BLaER1 (cell line): ENCODE results near the gene KRT27.

ENCODE experiments used
- H3K27ac ChIP-seq: shearing (Covaris generic); formaldehyde crosslinking; 2 replicates; pipeline ENCODE4 v1.8.1; 2022
- H3K27me3 ChIP-seq: shearing (Covaris generic); formaldehyde crosslinking; 2 replicates; pipeline ENCODE4 v1.8.1; 2022
- H3K36me3 ChIP-seq: shearing (Covaris generic); formaldehyde crosslinking; 2 replicates; pipeline ENCODE4 v1.8.1; 2022
- H3K4me1 ChIP-seq: shearing (Covaris generic); formaldehyde crosslinking; 2 replicates; pipeline ENCODE4 v1.8.1; 2022
- H3K4me2 ChIP-seq: shearing (Covaris generic); formaldehyde crosslinking; 2 replicates; pipeline ENCODE4 v1.8.1; 2022
- H3K4me3 ChIP-seq: shearing (Covaris generic); formaldehyde crosslinking; 2 replicates; pipeline ENCODE4 v1.8.1; 2022
- H3K9ac ChIP-seq: shearing (Covaris generic); formaldehyde crosslinking; 2 replicates; pipeline ENCODE4 v1.8.1; 2022
- H3K9me3 ChIP-seq: shearing (Covaris generic); formaldehyde crosslinking; 2 replicates; pipeline ENCODE4 v1.8.1; 2022
- H4K20me1 ChIP-seq: shearing (Covaris generic); formaldehyde crosslinking; 2 replicates; pipeline ENCODE4 v1.8.1; 2022
- Cebpa-rat ChIP-seq: shearing (Covaris generic); IDR thresholded peaks from 2 replicates; pipeline ENCODE4 v1.8.1; 2022

KRT27 gene

GRCh38 chr17:40734018-40734417 lies 48.3 kb downstream of the KRT27 start:
- Histone ChIP-seq H3K27me3 (no peaks in the 10 kb centered on the region), H3K27ac (no peak overlapping the region)

GRCh38 chr17:40730970-40731369 lies 51.4 kb downstream of the KRT27 start:
- no peak for TF ChIP-seq Cebpa-rat
- Histone ChIP-seq H3K27me3 (no peaks in the 10 kb centered on the region), H3K4me1 (peaks cover 31% of the 10 kb centered on the region), H3K27ac (no peak overlapping the region), H4K20me1 (no peaks in the 10 kb centered on the region), H3K36me3 (no peaks in the 10 kb centered on the region), H3K9ac (no peak overlapping the region), H3K4me3 (no peak overlapping the region), H3K9me3 (peaks cover under 1% of the 10 kb centered on the region; the same call in 1 of the 2 replicates), H3K4me2 (no peak overlapping the region)

More at GRCh38 chr17:40734018-40734417, 48.3 kb downstream of the KRT27 start:
- Histone ChIP-seq H4K20me1 (no peaks in the 10 kb centered on the region), H3K4me1 (peaks cover 5% of the 10 kb centered on the region), H3K4me2 (no peak overlapping the region), H3K9me3 (no peaks in the 10 kb centered on the region), H3K4me3 (no peak overlapping the region), H3K9ac (no peak overlapping the region), H3K36me3 (no peaks in the 10 kb centered on the region)
- TF ChIP-seq Cebpa-rat: no peak

- H3K9me3 ChIP-seq: peaks cover 24% of the 10 kb centered on the region
- no peaks in the 10 kb centered on the region for H4K20me1 ChIP-seq
- H3K4me2 ChIP-seq: peak overlapping the region; percentile 64
- peak; percentile 62 for TF ChIP-seq Cebpa-rat
- peak overlapping the region; percentile 79 for H3K27ac ChIP-seq
- H3K9ac ChIP-seq: no peak overlapping the region
- no peaks in the 10 kb centered on the region for H3K27me3 ChIP-seq
- peak overlapping the region; percentile 34; the same call in 1 of the 2 replicates for H3K4me3 ChIP-seq
- H3K36me3 ChIP-seq: no peaks in the 10 kb centered on the region
- H3K4me1 ChIP-seq: peaks cover 31% of the 10 kb centered on the region
These were observed 54.7 kb downstream of the KRT27 start for GRCh38 chr17:40727447-40728231.

GRCh38 chr17:40726919-40727318 lies 55.4 kb downstream of the KRT27 start:
- H3K9ac ChIP-seq: no peak overlapping the region
- H3K4me2 ChIP-seq: peak overlapping the region; percentile 64
- H3K9me3 ChIP-seq: peaks cover 24% of the 10 kb centered on the region
- H3K27me3 ChIP-seq: no peaks in the 10 kb centered on the region
- H3K4me3 ChIP-seq: no peak overlapping the region
- no peaks in the 10 kb centered on the region for H4K20me1 ChIP-seq
- no peak for TF ChIP-seq Cebpa-rat
- peaks cover 31% of the 10 kb centered on the region for H3K4me1 ChIP-seq
- H3K27ac ChIP-seq: peak overlapping the region; percentile 79
- H3K36me3 ChIP-seq: no peaks in the 10 kb centered on the region
